H1 (cell line): Measurements from ENCODE around the gene RNF26. TPM values are rescaled to one million over a fixed set of nuclear protein-coding genes. Genes with fewer than 3 reads are reported as not detected.
A peak's percentile ranks its signal among the peaks of the same experiment; 100 is the strongest.

ENCODE experiments used
- CTCF ChIA-PET: fragments of 300-600 bp; sonication (Branson Sonifier 250); formaldehyde crosslinking; loops from one replicate; lab custom pipeline; 2021; ENCODE audit not compliant: partially characterized antibody; lab: Charles Lee
- POLR2A ChIA-PET: fragments of 300-600 bp; sonication (Branson Sonifier 250); formaldehyde crosslinking; loops from one replicate; lab custom pipeline; 2021; ENCODE audit warnings: inconsistent platforms; ENCODE audit not compliant: partially characterized antibody; lab: Charles Lee
- DNase-seq, 2 experiments: peaks; one replicate each; pipeline versions ENCODE4 v3.0.0 to v3.0.0-alpha.2; 2010 to 2022; ENCODE audit warnings: low spot score in 2 of 2, low read depth in 1 of 2, mixed read lengths in 1 of 2
- FAIRE-seq: peaks from 2 replicates; lab custom pipeline; 2011; peaks lifted over from hg19 to GRCh38; lab: Jason Lieb, UNC
- H2AFZ ChIP-seq: 2 replicates; pipeline ENCODE4 v1.8.1; 2012; ENCODE audit warnings: low read length, inconsistent platforms
- H2AK5ac ChIP-seq: 2 replicates; pipeline ENCODE4 v1.6.1; 2013; ENCODE audit warnings: low read depth, low read length
- H2BK120ac ChIP-seq: replicated peaks from 2 replicates; pipeline ENCODE3; 2013; ENCODE audit warnings: low read depth, low read length, inconsistent platforms
- H2BK12ac ChIP-seq: 2 replicates; pipeline ENCODE4 v1.6.1; 2013; ENCODE audit warnings: low read depth, low read length
- H2BK15ac ChIP-seq: 2 replicates; pipeline ENCODE4 v1.6.1; 2013; ENCODE audit warnings: low read length
- H2BK20ac ChIP-seq: 2 replicates; pipeline ENCODE4 v1.6.1; 2013; ENCODE audit warnings: low read length
- H2BK5ac ChIP-seq: 2 replicates; pipeline ENCODE4 v1.6.1; 2013; ENCODE audit warnings: low read depth, low read length
- H3K14ac ChIP-seq: 2 replicates; pipeline ENCODE4 v1.6.1; 2013; ENCODE audit warnings: inconsistent platforms; ENCODE audit not compliant: insufficient read length
- H3K18ac ChIP-seq: 2 replicates; pipeline ENCODE4 v1.6.1; 2013; ENCODE audit warnings: low read length; ENCODE audit errors: extremely low read depth
- H3K23ac ChIP-seq: 2 replicates; pipeline ENCODE4 v1.6.1; 2013; ENCODE audit warnings: inconsistent platforms; ENCODE audit not compliant: insufficient read length
- H3K23me2 ChIP-seq: 2 replicates; pipeline ENCODE4 v1.6.1; 2013; ENCODE audit warnings: low read depth, low read length
- H3K27ac ChIP-seq: 2 replicates; pipeline ENCODE4 v1.6.1; 2011; ENCODE audit warnings: low read depth, low read length, inconsistent platforms
- H3K27me3 ChIP-seq, 4 experiments: replicated peaks in 1 of 4; 1 replicate in 1 of 4; 2 replicates in 3 of 4; pipeline versions ENCODE4 v1.6.1 to v1.8.1; 2011 to 2013; ENCODE audit warnings: low read length in 3 of 4, mild to moderate bottlenecking in 3 of 4, inconsistent platforms in 2 of 4, mixed read lengths in 2 of 4, moderate library complexity in 1 of 4; ENCODE audit not compliant: control insufficient read depth in 3 of 4, insufficient read depth in 3 of 4; ENCODE audit errors: extremely low read depth in 1 of 4
- H3K36me3 ChIP-seq, 4 experiments: 2 replicates each; pipeline versions ENCODE4 v1.6.1 to v1.8.1; 2011 to 2013; ENCODE audit warnings: mild to moderate bottlenecking in 4 of 4, low read length in 3 of 4, moderate library complexity in 2 of 4, control low read depth in 1 of 4, inconsistent platforms in 1 of 4; ENCODE audit not compliant: insufficient read depth in 4 of 4, control insufficient read depth in 2 of 4
- H3K4ac ChIP-seq: replicated peaks from 2 replicates; pipeline ENCODE3; 2013; ENCODE audit warnings: low read length, low read depth, mixed read lengths, inconsistent platforms; ENCODE audit not compliant: insufficient read length
- H3K4me1 ChIP-seq, 4 experiments: replicated peaks in 1 of 4; 1 replicate in 1 of 4; 2 replicates in 3 of 4; pipeline versions ENCODE4 v1.6.1 to v1.8.1; 2011 to 2013; ENCODE audit warnings: low read length in 3 of 4, inconsistent platforms in 2 of 4, mixed read lengths in 1 of 4; ENCODE audit not compliant: insufficient read depth in 4 of 4, control insufficient read depth in 3 of 4
- H3K4me2 ChIP-seq, 2 experiments: 2 replicates each; pipeline versions ENCODE4 v1.6.1 to v1.8.1; 2011 to 2013; ENCODE audit warnings: low read depth in 2 of 2, low read length in 2 of 2, control low read depth in 1 of 2, inconsistent platforms in 1 of 2, mild to moderate bottlenecking in 1 of 2; ENCODE audit not compliant: insufficient read depth in 1 of 2
- H3K4me3 ChIP-seq, 4 experiments: fragments of 200-600, 300-600 bp in 1 of 4; sonication (generic), shearing (Covaris generic), sonication (Bioruptor Twin) in 1 of 4; 2 replicates each; pipeline versions ENCODE4 v1.5.1 to v1.8.1; 2011 to 2016; ENCODE audit warnings: low read length in 4 of 4, low read depth in 3 of 4, control low read depth in 2 of 4, inconsistent platforms in 2 of 4, mild to moderate bottlenecking in 2 of 4, mixed read lengths in 1 of 4, moderate library complexity in 1 of 4; ENCODE audit not compliant: insufficient read depth in 2 of 4; ENCODE audit errors: extremely low read depth in 1 of 4
- H3K56ac ChIP-seq: replicated peaks from 2 replicates; pipeline ENCODE3; 2013; ENCODE audit warnings: low read depth, mild to moderate bottlenecking, mixed read lengths, low read length, inconsistent platforms; ENCODE audit not compliant: insufficient read length
- H3K79me1 ChIP-seq: 2 replicates; pipeline ENCODE4 v1.6.1; 2013; ENCODE audit warnings: low read depth, low read length, control low read depth
- H3K79me2 ChIP-seq, 2 experiments: 2 replicates each; pipeline versions ENCODE4 v1.6.1 to v1.8.1; 2012 to 2013; ENCODE audit warnings: low read length in 2 of 2, mild to moderate bottlenecking in 2 of 2, inconsistent platforms in 1 of 2; ENCODE audit not compliant: insufficient read depth in 2 of 2, control insufficient read depth in 1 of 2
- H3K9ac ChIP-seq, 4 experiments: replicated peaks in 1 of 4; 1 replicate in 1 of 4; 2 replicates in 3 of 4; pipeline versions ENCODE4 v1.6.1 to v1.8.1; 2011 to 2013; ENCODE audit warnings: low read depth in 3 of 4, low read length in 3 of 4, control low read depth in 2 of 4, mild to moderate bottlenecking in 2 of 4, moderate library complexity in 2 of 4, inconsistent platforms in 1 of 4; ENCODE audit errors: extremely low read depth in 1 of 4
- H3K9me3 ChIP-seq, 2 experiments: 2 replicates each; pipeline versions ENCODE4 v1.6.1 to v1.8.1; 2012 to 2013; ENCODE audit warnings: mild to moderate bottlenecking in 2 of 2, moderate library complexity in 2 of 2, control low read depth in 1 of 2, inconsistent platforms in 1 of 2, low read depth in 1 of 2, low read length in 1 of 2, mixed read lengths in 1 of 2; ENCODE audit not compliant: insufficient read depth in 2 of 2
- H4K20me1 ChIP-seq, 2 experiments: replicated peaks in 1 of 2; 2 replicates each; pipeline versions ENCODE3 to v1.8.1; 2011 to 2013; ENCODE audit warnings: inconsistent platforms in 2 of 2, low read length in 2 of 2, mild to moderate bottlenecking in 1 of 2; ENCODE audit not compliant: insufficient read depth in 2 of 2, control insufficient read depth in 1 of 2
- H4K5ac ChIP-seq: 2 replicates; pipeline ENCODE4 v1.6.1; 2013; ENCODE audit warnings: low read length, low read depth, mixed read lengths, inconsistent platforms; ENCODE audit not compliant: insufficient read length
- H4K8ac ChIP-seq: 2 replicates; pipeline ENCODE4 v1.8.0; 2013; ENCODE audit warnings: mild to moderate bottlenecking, moderate library complexity, low read length, inconsistent platforms; ENCODE audit not compliant: insufficient read depth; ENCODE audit errors: extremely low read depth
- H4K91ac ChIP-seq: replicated peaks from 2 replicates; pipeline ENCODE3; 2013; ENCODE audit warnings: low read length, mixed read lengths, inconsistent platforms; ENCODE audit not compliant: insufficient read length
- TAF7 ChIP-seq: optimal IDR thresholded peaks from 2 replicates; pipeline ENCODE3; 2011; ENCODE audit warnings: low read depth, mild to moderate bottlenecking, inconsistent platforms, low read length, moderate library complexity, borderline replicate concordance
- WGBS, 2 experiments: shearing (Covaris generic) in 1 of 2; methylation state at CpG; one replicate each; pipeline versions ENCODE4 v1.1.6 to v1.1.7; 2013 to 2015; ENCODE audit warnings: low lambda C conversion rate in 2 of 2, mixed read lengths in 2 of 2, inconsistent platforms in 1 of 2, low coverage in 1 of 2, missing lambda C conversion rate in 1 of 2; ENCODE audit not compliant: insufficient replicate concordance in 2 of 2, insufficient coverage in 1 of 2, insufficient read length in 1 of 2; ENCODE audit errors: extremely low coverage in 1 of 2, missing lambda C conversion rate in 1 of 2; 5-methylcytosine and 5-hydroxymethylcytosine counted together
- polyA plus RNA-seq, 7 experiments: library from polyadenylated mRNA; depleted of rRNA in 3 of 7; stranded (reverse) in 5 of 7; unstranded in 2 of 7; fragments of >200 nt in 5 of 7; fragments of 200-250 nt in 2 of 7; gene quantifications; 1 replicate in 5 of 7; 2 replicates in 1 of 7; 4 replicates in 1 of 7; pipeline versions ENCODE4 v1.2.1 to v1.2.3, GENCODE V29; 2011 to 2013; ENCODE audit warnings: missing spikeins in 2 of 7, mixed read lengths in 2 of 7
- total RNA-seq: library from RNA; stranded (reverse); fragmentation: NEBNext Ultra II Directional; extraction: Animal tissue kit (Norgen Biotek cat#: 25700); gene quantifications from 2 replicates; pipeline ENCODE4 v1.2.1, GENCODE V29; 2021

RNF26 gene
- total and polyA plus RNA-seq, 2 of the 8 experiments (the other 6 are each of a cell fraction or from before 2014, with no cell fraction given), result 82.7 to 84.0 TPM

DNA sequence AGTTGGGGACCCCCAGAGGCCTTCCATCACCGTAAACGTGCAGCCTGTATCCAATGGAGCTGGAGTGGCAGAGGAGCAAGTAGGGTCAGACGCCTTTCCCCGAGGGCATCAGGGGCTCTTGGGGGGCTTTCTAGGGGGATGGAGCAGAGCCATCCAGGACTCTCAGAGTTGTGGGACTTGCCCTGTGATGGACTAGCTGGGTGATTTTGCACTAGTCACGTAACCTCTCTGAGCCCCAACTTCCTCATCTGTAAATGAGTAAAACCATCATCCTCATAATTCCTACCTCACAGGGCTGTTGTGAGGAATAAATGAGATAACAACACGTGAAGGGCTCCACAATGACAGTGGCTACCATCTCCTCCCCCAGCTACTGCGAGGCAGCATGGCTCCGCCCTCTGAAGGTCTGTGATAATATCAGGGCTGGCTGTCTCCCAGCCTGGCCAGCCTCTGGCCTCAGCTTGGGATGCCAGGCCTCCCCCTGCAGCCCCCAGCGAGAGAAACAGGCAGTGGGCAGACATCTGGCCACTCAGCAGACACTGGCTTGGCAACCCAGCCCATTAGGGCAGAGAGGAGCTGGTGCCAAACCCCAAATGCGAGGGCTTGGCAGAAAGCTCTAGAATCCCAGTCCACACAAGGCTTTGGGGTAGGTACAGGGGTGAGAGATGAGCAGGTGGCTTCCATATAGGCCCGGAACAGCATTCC lies 40.5 kb downstream of the RNF26 start:
- no peak overlapping the region for H3K14ac ChIP-seq
- H4K5ac ChIP-seq, result no peak overlapping the region
- H3K4me2 ChIP-seq, result peak overlapping the region in 1 of 2 experiments; percentile 13; a peak in 1 of 4 replicates
- H4K20me1 ChIP-seq, result peaks cover 0 to 5% of the 10 kb centered on the region in 2 experiments
- H3K79me2 ChIP-seq, result no peaks in the 10 kb centered on the region
- H2BK15ac ChIP-seq, result 0 out of 2 replicates have a peak overlapping the region, but pooled peaks have one; percentile 3
- H3K4me3 ChIP-seq, result no peak overlapping the region
- no peak overlapping the region for H3K23ac ChIP-seq
- peak overlapping the region; percentile 59; the same call in 1 of the 2 replicates for H4K8ac ChIP-seq
- H2BK120ac ChIP-seq, result no peak overlapping the region
- no peaks in the 10 kb centered on the region for H3K9me3 ChIP-seq
- POLR2A ChIA-PET, result interaction anchor here (0.6 to 6.6 kb wide), 7 partner anchors 10 to 43 kb away, joined by 3 to 32 read pairs (median 4); no protein-coding TSS in a partner anchor
- H4K91ac ChIP-seq, result peak overlapping the region; percentile 20
- no peak overlapping the region for H2BK5ac ChIP-seq
- peaks cover 9 to 56% (median 38%) of the 10 kb centered on the region in 4 experiments for H3K4me1 ChIP-seq
- H3K36me3 ChIP-seq, result no peaks in the 10 kb centered on the region
- no peak overlapping the region for H3K56ac ChIP-seq
- no peak overlapping the region for H3K27ac ChIP-seq
- H2BK12ac ChIP-seq, result peak overlapping the region; percentile 50; the same call in 1 of the 2 replicates
- 0 out of 2 replicates have a peak overlapping the region, but pooled peaks have one; percentile 48 for H2BK20ac ChIP-seq
- DNase-seq (peak in 1 of 2 experiments; percentile 43), FAIRE-seq (no peak)
- H2AK5ac ChIP-seq, result no peak overlapping the region
- H3K4ac ChIP-seq, result peak overlapping the region; percentile 48
- H3K79me1 ChIP-seq, result no peaks in the 10 kb centered on the region
- H3K27me3 ChIP-seq, result peaks cover 0 to 3% (median 0%) of the 10 kb centered on the region in 4 experiments; a peak in 1 of 7 replicates
- no peak for TF ChIP-seq TAF7
- no peak overlapping the region for H2AFZ ChIP-seq
- no peak overlapping the region for H3K9ac ChIP-seq
- H3K18ac ChIP-seq, result no peak overlapping the region; the same call in 1 of the 2 replicates
- H3K23me2 ChIP-seq, result peaks cover 8% of the 10 kb centered on the region; the same call in 1 of the 2 replicates
- WGBS, 2 experiments, result 67% methylated on average over 11 of the region's 11 CpGs; no CpG with 5 or more reads in 1 of the 2 experiments
- CTCF ChIA-PET, result interaction anchor here (0.6 to 26.3 kb wide), 40 partner anchors 10 to 680 kb away, joined by 3 to 474 read pairs (median 4); partner anchors contain the start of genes C1QTNF5, MFRP, RNF26 and USP2
